HepG2 (cell line): Measurements from ENCODE around the gene CEBPB. TPM values are rescaled to one million over a fixed set of nuclear protein-coding genes. Genes with fewer than 3 reads are reported as not detected.

ENCODE experiments used
- CBX5 ChIP-seq: sonication (generic); formaldehyde crosslinking; IDR thresholded peaks from 2 replicates; pipeline ENCODE4 v1.4.0; 2020; ENCODE audit warnings: missing genetic modification reagents, borderline replicate concordance
- DMAP1 ChIP-seq: IDR thresholded peaks from 2 replicates; pipeline ENCODE4 v1.6.1; 2016
- GFI1 ChIP-seq: sonication (generic); formaldehyde crosslinking; IDR thresholded peaks from 2 replicates; pipeline ENCODE4 v1.5.0; 2020; ENCODE audit warnings: missing genetic modification reagents, mild to moderate bottlenecking, borderline replicate concordance
- HNF4G ChIP-seq, 2 experiments: sonication (generic) in 1 of 2; formaldehyde crosslinking in 1 of 2; IDR thresholded peaks; 2 replicates each; pipeline versions ENCODE4 v1.4.0 to v1.6.1; 2011 to 2020; ENCODE audit warnings: borderline replicate concordance in 2 of 2, low read depth in 2 of 2, mild to moderate bottlenecking in 2 of 2, low read length in 1 of 2, missing genetic modification reagents in 1 of 2, moderate library complexity in 1 of 2
- HNRNPLL ChIP-seq: fragments of 200-400 bp; formaldehyde crosslinking; IDR thresholded peaks from 2 replicates; pipeline ENCODE4 v1.6.1; 2017; ENCODE audit warnings: mild to moderate bottlenecking, low read depth, low read length; ENCODE audit not compliant: poor library complexity, severe bottlenecking
- KLF13 ChIP-seq: sonication (generic); formaldehyde crosslinking; IDR thresholded peaks from 2 replicates; pipeline ENCODE4 v1.4.0; 2020; ENCODE audit warnings: mild to moderate bottlenecking, missing genetic modification reagents
- MAF1 ChIP-seq: sonication (generic); formaldehyde crosslinking; IDR thresholded peaks from 2 replicates; pipeline ENCODE4 v1.5.0; 2020; ENCODE audit warnings: missing genetic modification reagents, borderline replicate concordance
- MEIS1 ChIP-seq: sonication (generic); formaldehyde crosslinking; IDR thresholded peaks from 2 replicates; pipeline ENCODE4 v1.9.0; 2021; ENCODE audit warnings: mild to moderate bottlenecking, missing genetic modification reagents, moderate library complexity, borderline replicate concordance
- SRY ChIP-seq: sonication (generic); formaldehyde crosslinking; IDR thresholded peaks from 2 replicates; pipeline ENCODE4 v1.8.0; 2022; ENCODE audit warnings: mild to moderate bottlenecking, missing genetic modification reagents
- TCF7L2 ChIP-seq: IDR thresholded peaks from 2 replicates; pipeline ENCODE4 v1.6.1; 2011; ENCODE audit warnings: mild to moderate bottlenecking, low read depth, low read length, moderate library complexity
- TOE1 ChIP-seq: sonication (generic); formaldehyde crosslinking; IDR thresholded peaks from 2 replicates; pipeline ENCODE4 v1.4.0; 2020; ENCODE audit warnings: mild to moderate bottlenecking, missing genetic modification reagents
- ZFY ChIP-seq: sonication (generic); formaldehyde crosslinking; IDR thresholded peaks from 2 replicates; pipeline ENCODE4 v1.4.0; 2020; ENCODE audit warnings: missing genetic modification reagents
- ZNF383 ChIP-seq: sonication (generic); formaldehyde crosslinking; IDR thresholded peaks from 2 replicates; pipeline ENCODE4 v1.4.0; 2020; ENCODE audit warnings: missing genetic modification reagents, mild to moderate bottlenecking, borderline replicate concordance
- ZNF567 ChIP-seq: sonication (generic); formaldehyde crosslinking; IDR thresholded peaks from 2 replicates; pipeline ENCODE4 v1.8.1; 2023; ENCODE audit warnings: mild to moderate bottlenecking, missing genetic modification reagents, borderline replicate concordance
- ZNF660 ChIP-seq: sonication (generic); formaldehyde crosslinking; IDR thresholded peaks from 2 replicates; pipeline ENCODE4 v1.5.1; 2020; ENCODE audit warnings: mild to moderate bottlenecking, low read depth, missing genetic modification reagents, borderline replicate concordance
- polyA plus RNA-seq, 8 experiments: library from polyadenylated mRNA; depleted of rRNA in 3 of 8; stranded (reverse) in 7 of 8; unstranded in 1 of 8; fragments of >200 nt; fragmentation: Illumina TruSeq in 4 of 8; extraction: Trizol in 4 of 8; gene quantifications; 2 replicates each; pipeline versions ENCODE4 v1.2.1 to v1.2.3, GENCODE V29; 2011 to 2016; ENCODE audit warnings: low read depth in 4 of 8, missing spikeins in 1 of 8, mixed read lengths in 1 of 8; ENCODE audit not compliant: insufficient read depth in 1 of 8
- total RNA-seq, 5 experiments: library from RNA; depleted of rRNA; stranded (reverse); fragments of >200 nt; fragmentation: Illumina TruSeq; extraction: Trizol; gene quantifications; 2 replicates each; pipeline ENCODE4 v1.2.3, GENCODE V29; 2016; ENCODE audit warnings: low read depth in 1 of 5
- TF ChIP-seq, protein P1 (sequence below): sonication (generic); formaldehyde crosslinking; IDR thresholded peaks from 2 replicates; pipeline ENCODE4 v1.8.0; 2022; ENCODE audit warnings: mild to moderate bottlenecking, missing genetic modification reagents, borderline replicate concordance
- TF ChIP-seq, protein P2 (sequence below): IDR thresholded peaks from 2 replicates; pipeline ENCODE4 v1.6.1; 2016; ENCODE audit warnings: low read depth, borderline replicate concordance
- TF ChIP-seq, protein P3 (sequence below): sonication (generic); formaldehyde crosslinking; IDR thresholded peaks from 2 replicates; pipeline ENCODE4 v1.5.0; 2020; ENCODE audit warnings: missing genetic modification reagents
- TF ChIP-seq, protein P4 (sequence below): sonication (generic); formaldehyde crosslinking; IDR thresholded peaks from 2 replicates; pipeline ENCODE4 v1.5.1; 2020; ENCODE audit warnings: missing genetic modification reagents, mild to moderate bottlenecking, borderline replicate concordance
- TF ChIP-seq, protein P5 (sequence below): IDR thresholded peaks from 2 replicates; pipeline ENCODE4 v1.6.1; 2018; ENCODE audit warnings: missing genetic modification reagents

Gene CEBPB
- total and polyA plus RNA-seq, 2 of the 13 experiments (the other 11 are each of a cell fraction or from before 2014, with no cell fraction given): 18.5 to 28.2 TPM

DNA sequence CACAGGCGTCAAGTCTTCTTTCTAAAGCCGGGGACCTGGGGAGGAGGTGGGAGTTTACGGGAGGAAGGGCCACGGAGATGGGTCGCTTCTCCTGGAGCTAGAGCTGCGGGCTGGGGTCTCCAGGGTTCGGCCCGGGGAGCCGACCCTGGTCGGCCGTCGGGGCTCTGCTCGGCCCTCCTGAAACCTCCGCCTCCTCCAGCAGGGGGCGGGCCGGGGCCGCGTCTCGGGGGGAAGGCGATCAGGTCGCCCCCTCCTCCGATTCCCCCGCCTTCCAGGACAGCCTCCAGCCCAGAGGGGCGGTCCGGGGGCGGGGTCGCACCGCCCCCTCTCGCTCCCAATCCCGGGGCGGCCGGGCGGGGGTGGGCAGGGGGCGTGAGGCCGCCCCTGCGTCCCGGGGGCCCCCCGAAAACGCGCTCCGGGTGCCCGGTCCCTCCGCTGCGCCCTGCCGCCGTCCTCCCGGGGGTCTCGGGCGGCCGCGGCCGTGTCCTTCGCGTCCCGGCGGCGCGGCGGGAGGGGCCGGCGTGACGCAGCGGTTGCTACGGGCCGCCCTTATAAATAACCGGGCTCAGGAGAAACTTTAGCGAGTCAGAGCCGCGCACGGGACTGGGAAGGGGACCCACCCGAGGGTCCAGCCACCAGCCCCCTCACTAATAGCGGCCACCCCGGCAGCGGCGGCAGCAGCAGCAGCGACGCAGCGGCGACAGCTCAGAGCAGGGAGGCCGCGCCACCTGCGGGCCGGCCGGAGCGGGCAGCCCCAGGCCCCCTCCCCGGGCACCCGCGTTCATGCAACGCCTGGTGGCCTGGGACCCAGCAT lies at the start of gene CEBPB (continued):
- TF ChIP-seq, protein P1, sequence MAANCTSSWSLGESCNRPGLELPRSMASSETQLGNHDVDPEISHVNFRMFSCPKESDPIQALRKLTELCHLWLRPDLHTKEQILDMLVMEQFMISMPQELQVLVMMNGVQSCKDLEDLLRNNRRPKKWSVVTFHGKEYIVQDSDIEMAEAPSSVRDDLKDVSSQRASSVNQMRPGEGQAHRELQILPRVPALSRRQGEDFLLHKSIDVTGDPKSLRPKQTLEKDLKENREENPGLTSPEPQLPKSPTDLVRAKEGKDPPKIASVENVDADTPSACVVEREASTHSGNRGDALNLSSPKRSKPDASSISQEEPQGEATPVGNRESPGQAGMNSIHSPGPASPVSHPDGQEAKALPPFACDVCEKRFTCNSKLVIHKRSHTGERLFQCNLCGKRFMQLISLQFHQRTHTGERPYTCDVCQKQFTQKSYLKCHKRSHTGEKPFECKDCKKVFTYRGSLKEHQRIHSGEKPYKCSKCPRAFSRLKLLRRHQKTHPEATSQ (CRISPR knock-in tag): 0 out of 2 replicates have a peak, but pooled peaks have one; percentile 35
- TF ChIP-seq GFI1: peak; percentile 62; the same call in 1 of the 2 replicates
- TF ChIP-seq HNF4G (IDR thresholded peaks at IDR 0.05; ENCODE audit: borderline replicate concordance, low read depth, low read length): peak; percentile 48; the same call in 1 of the 2 replicates
- peak; percentile 40; the same call in 1 of the 2 replicates for TF ChIP-seq HNF4G (CRISPR knock-in tag; IDR thresholded peaks at IDR 0.05; ENCODE audit: borderline replicate concordance, low read depth)
- TF ChIP-seq SRY: peak; percentile 85
- peak; percentile 68; the same call in 1 of the 2 replicates for TF ChIP-seq MAF1 (CRISPR knock-in tag)
- no peak; the same call in 1 of the 2 replicates for TF ChIP-seq ZNF567 (CRISPR knock-in tag)
- TF ChIP-seq MEIS1 (CRISPR knock-in tag): peak; percentile 49; the same call in 1 of the 2 replicates
- TF ChIP-seq ZNF383 (CRISPR knock-in tag): 0 out of 2 replicates have a peak, but pooled peaks have one; percentile 11
- no peak for TF ChIP-seq TCF7L2
- TF ChIP-seq KLF13 (CRISPR knock-in tag): 0 out of 2 replicates have a peak, but pooled peaks have one; percentile 33
- TF ChIP-seq, protein P2, sequence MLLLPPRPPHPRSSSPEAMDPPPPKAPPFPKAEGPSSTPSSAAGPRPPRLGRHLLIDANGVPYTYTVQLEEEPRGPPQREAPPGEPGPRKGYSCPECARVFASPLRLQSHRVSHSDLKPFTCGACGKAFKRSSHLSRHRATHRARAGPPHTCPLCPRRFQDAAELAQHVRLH (CRISPR knock-in tag): peak; percentile 91
- peak; percentile 89 for TF ChIP-seq CBX5 (CRISPR knock-in tag)
- TF ChIP-seq, protein P3, sequence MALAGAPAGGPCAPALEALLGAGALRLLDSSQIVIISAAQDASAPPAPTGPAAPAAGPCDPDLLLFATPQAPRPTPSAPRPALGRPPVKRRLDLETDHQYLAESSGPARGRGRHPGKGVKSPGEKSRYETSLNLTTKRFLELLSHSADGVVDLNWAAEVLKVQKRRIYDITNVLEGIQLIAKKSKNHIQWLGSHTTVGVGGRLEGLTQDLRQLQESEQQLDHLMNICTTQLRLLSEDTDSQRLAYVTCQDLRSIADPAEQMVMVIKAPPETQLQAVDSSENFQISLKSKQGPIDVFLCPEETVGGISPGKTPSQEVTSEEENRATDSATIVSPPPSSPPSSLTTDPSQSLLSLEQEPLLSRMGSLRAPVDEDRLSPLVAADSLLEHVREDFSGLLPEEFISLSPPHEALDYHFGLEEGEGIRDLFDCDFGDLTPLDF (CRISPR knock-in tag): 0 out of 2 replicates have a peak, but pooled peaks have one; percentile 21
- TF ChIP-seq HNRNPLL: peak; percentile 90
- TF ChIP-seq, protein P4, sequence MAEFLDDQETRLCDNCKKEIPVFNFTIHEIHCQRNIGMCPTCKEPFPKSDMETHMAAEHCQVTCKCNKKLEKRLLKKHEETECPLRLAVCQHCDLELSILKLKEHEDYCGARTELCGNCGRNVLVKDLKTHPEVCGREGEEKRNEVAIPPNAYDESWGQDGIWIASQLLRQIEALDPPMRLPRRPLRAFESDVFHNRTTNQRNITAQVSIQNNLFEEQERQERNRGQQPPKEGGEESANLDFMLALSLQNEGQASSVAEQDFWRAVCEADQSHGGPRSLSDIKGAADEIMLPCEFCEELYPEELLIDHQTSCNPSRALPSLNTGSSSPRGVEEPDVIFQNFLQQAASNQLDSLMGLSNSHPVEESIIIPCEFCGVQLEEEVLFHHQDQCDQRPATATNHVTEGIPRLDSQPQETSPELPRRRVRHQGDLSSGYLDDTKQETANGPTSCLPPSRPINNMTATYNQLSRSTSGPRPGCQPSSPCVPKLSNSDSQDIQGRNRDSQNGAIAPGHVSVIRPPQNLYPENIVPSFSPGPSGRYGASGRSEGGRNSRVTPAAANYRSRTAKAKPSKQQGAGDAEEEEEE (CRISPR knock-in tag): 0 out of 2 replicates have a peak, but pooled peaks have one; percentile 27
- TF ChIP-seq DMAP1 (CRISPR knock-in tag): no peak
- peak; percentile 63; the same call in 1 of the 2 replicates for TF ChIP-seq TOE1 (CRISPR knock-in tag)
- TF ChIP-seq ZFY (CRISPR knock-in tag): peak; percentile 88
- TF ChIP-seq ZNF660 (CRISPR knock-in tag): no peak
- TF ChIP-seq, protein P5, sequence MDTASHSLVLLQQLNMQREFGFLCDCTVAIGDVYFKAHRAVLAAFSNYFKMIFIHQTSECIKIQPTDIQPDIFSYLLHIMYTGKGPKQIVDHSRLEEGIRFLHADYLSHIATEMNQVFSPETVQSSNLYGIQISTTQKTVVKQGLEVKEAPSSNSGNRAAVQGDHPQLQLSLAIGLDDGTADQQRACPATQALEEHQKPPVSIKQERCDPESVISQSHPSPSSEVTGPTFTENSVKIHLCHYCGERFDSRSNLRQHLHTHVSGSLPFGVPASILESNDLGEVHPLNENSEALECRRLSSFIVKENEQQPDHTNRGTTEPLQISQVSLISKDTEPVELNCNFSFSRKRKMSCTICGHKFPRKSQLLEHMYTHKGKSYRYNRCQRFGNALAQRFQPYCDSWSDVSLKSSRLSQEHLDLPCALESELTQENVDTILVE (CRISPR knock-in tag): peak; percentile 100
